Upper lobe of right lung (tissue), 1 donor: Measurements from ENCODE around the gene LZTS2. TPM values are rescaled to one million over a fixed set of nuclear protein-coding genes. Genes with fewer than 3 reads are reported as not detected.

ENCODE experiments used
- ATAC-seq: fragments of 200-7000 bp; cut with Tn5 transposase; one replicate; pipeline ENCODE4 v1.9.1; 2020; ENCODE audit warnings: mild to moderate bottlenecking, moderate library complexity
- DNase-seq: peaks from one replicate; pipeline ENCODE4 v3.0.0-alpha.2; 2020
- H3K27ac ChIP-seq: fragments of 200-600 bp; one replicate; pipeline ENCODE4 v1.8.0; 2022
- H3K27me3 ChIP-seq: fragments of 200-600 bp; one replicate; pipeline ENCODE4 v1.8.0; 2022; ENCODE audit warnings: mild to moderate bottlenecking
- H3K36me3 ChIP-seq: fragments of 200-600 bp; one replicate; pipeline ENCODE4 v1.8.0; 2022
- H3K4me1 ChIP-seq: fragments of 200-600 bp; one replicate; pipeline ENCODE4 v1.8.0; 2022
- H3K4me3 ChIP-seq: fragments of 200-600 bp; one replicate; pipeline ENCODE4 v1.8.0; 2022; ENCODE audit warnings: mild to moderate bottlenecking
- H3K9me3 ChIP-seq: fragments of 200-600 bp; one replicate; pipeline ENCODE4 v1.8.0; 2022
- intact Hi-C: fragments of 100-400 bp; cut with DNase I; formaldehyde crosslinking; loops from one replicate; pipeline ENCODE4 v1.11.0; 2022
- total RNA-seq: library from RNA; stranded (reverse); fragmentation: NEBNext Ultra II Directional; extraction: Animal tissue kit (Norgen Biotek cat#: 25700); gene quantifications from one replicate; pipeline ENCODE4 v1.2.1, GENCODE V29; 2021
- TF ChIP-seq, protein P1 (sequence below): fragments of 200-600 bp; IDR thresholded peaks from one replicate; pipeline ENCODE4 v1.8.0; 2022; ENCODE audit warnings: antibody characterized with exemption
- donor health status: DM: no; HTN: yes; CAD: no; lungs with severe emphysema.

Gene LZTS2
- total RNA-seq, 1 donor from 2014 or later = 50.0 TPM

DNA sequence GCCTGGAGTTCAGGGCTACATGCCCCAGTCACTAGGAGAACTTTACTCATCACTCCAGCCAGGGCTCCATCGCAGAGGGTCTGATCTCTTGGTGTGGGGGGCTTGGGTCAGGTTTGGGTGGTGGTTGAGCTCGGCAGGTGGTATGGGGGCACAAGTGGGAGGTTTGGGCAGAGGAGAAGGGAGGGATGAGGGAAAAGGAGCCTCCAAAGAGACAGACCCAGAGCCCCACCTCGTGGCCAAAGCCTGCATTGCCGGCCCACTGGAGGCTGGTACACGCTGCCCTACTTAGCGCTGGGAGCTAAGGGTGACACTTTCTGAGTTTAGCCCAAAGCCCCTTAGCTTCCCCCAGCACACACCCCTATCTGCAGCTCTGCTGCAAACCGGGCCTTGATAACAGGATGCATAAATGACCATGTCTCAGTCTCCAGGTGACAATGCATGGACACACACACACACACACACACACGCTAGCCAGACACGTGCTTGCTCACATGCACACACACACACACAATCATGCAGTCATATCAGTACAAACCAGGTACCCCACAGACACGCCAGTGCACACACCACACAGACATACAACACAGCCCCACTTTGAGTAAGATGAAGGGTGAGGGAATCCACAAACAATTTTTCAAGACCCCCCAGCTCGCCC is 14.7 kb downstream of the LZTS2 start:
- DNase-seq (peak; percentile 89), ATAC-seq (peak; percentile 78)
- H3K36me3 ChIP-seq = no peaks in the 10 kb centered on the region
- H3K27me3 ChIP-seq = peaks cover 17% of the 10 kb centered on the region
- no peaks in the 10 kb centered on the region for H3K9me3 ChIP-seq
- intact Hi-C loops = no loop called here
- H3K27ac ChIP-seq = no peak overlapping the region
- TF ChIP-seq, protein P1, sequence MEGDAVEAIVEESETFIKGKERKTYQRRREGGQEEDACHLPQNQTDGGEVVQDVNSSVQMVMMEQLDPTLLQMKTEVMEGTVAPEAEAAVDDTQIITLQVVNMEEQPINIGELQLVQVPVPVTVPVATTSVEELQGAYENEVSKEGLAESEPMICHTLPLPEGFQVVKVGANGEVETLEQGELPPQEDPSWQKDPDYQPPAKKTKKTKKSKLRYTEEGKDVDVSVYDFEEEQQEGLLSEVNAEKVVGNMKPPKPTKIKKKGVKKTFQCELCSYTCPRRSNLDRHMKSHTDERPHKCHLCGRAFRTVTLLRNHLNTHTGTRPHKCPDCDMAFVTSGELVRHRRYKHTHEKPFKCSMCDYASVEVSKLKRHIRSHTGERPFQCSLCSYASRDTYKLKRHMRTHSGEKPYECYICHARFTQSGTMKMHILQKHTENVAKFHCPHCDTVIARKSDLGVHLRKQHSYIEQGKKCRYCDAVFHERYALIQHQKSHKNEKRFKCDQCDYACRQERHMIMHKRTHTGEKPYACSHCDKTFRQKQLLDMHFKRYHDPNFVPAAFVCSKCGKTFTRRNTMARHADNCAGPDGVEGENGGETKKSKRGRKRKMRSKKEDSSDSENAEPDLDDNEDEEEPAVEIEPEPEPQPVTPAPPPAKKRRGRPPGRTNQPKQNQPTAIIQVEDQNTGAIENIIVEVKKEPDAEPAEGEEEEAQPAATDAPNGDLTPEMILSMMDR = peak; percentile 91
- H3K4me3 ChIP-seq = no peak overlapping the region
- H3K4me1 ChIP-seq = peaks cover 24% of the 10 kb centered on the region

DNA sequence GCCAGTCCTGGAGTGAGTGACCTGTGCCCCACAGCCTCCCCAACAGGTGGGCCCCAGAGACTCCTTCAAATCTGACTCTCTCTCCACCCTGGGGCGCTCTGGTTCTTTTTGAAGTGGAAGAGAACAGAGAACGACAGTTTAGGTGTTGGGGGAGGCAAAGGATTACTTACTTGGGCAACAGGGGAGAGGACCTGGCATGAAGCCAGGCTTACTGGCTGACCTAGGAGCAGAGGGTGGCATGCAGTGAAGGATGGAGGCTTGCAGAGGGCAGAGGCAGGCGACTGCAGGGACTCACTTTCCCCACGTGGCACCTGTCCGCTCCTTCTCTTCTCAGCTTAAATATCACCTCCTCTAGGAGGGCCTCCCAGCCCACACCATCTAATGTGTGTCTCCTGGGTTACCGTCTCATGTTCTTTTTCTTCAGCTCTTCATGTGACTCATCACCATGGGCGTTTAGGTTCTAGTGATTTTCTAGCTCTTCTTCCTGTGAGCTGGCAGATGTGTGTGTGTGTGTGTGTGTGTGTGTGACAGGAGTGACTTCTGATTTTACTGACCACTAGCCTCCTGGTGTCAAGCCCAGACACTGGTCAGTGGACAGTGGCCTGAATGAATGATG is 15.5 kb downstream of the LZTS2 start:
- no peak for ATAC-seq
- no peak overlapping the region for H3K27ac ChIP-seq
- no peak for DNase-seq
- no peaks in the 10 kb centered on the region for H3K36me3 ChIP-seq
- no peak overlapping the region for H3K4me3 ChIP-seq
- H3K27me3 ChIP-seq = peaks cover 17% of the 10 kb centered on the region
- H3K9me3 ChIP-seq = no peaks in the 10 kb centered on the region
- TF ChIP-seq, protein P1 = no peak
- peaks cover 24% of the 10 kb centered on the region for H3K4me1 ChIP-seq
- intact Hi-C loops = no loop called here

DNA sequence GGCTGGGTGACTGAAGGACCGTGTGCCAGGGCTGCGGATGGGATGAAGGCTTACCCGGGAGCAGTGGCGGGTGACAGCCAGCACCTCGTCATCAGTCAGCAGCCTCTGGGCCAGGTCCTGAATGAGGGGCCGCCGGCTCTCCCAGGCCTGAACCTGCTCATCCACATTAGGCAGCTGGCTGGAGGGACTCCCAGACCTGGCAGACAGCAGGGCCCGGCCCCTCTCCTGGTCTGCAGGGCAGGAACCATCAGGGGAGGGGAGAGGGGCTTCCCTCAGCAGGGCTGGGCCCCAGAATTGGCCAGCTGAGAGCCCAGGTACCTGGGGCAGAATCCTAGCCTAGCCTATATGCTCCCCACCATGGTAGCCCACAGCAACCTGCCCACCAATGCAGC is 16.0 kb downstream of the LZTS2 start:
- ATAC-seq = no peak
- Histone ChIP-seq H3K36me3 (no peaks in the 10 kb centered on the region), H3K27me3 (peaks cover 17% of the 10 kb centered on the region), H3K4me3 (no peak overlapping the region), H3K27ac (no peak overlapping the region), H3K4me1 (peaks cover 24% of the 10 kb centered on the region), H3K9me3 (no peaks in the 10 kb centered on the region)
- TF ChIP-seq, protein P1 = no peak
- DNase-seq = no peak
- intact Hi-C loops = no loop called here

DNA sequence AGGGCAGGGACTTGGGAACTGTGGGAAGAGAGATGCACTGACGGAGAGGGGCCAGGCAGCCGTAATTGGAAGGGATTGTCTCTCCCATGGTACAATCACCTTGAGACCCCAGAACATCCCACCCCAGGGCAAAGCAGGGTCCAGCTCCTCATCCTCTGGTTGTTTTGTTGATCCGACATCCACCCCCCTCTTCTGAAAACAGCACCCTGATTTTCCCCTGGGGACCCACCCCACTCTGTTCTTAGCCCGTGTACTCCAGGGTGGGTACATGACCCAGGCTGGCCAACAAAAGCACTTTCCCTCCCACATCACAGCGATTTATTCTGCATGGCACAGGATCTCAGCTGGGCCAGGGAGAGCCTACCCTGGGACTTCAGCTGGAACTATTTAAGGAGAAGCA is 17.2 kb downstream of the LZTS2 start:
- Histone ChIP-seq H3K36me3 (no peaks in the 10 kb centered on the region), H3K4me3 (no peak overlapping the region), H3K27me3 (peaks cover 17% of the 10 kb centered on the region), H3K4me1 (peaks cover 24% of the 10 kb centered on the region), H3K9me3 (no peaks in the 10 kb centered on the region), H3K27ac (no peak overlapping the region)
- TF ChIP-seq, protein P1 = no peak
- intact Hi-C loops = no loop called here
- ATAC-seq (no peak), DNase-seq (no peak)

DNA sequence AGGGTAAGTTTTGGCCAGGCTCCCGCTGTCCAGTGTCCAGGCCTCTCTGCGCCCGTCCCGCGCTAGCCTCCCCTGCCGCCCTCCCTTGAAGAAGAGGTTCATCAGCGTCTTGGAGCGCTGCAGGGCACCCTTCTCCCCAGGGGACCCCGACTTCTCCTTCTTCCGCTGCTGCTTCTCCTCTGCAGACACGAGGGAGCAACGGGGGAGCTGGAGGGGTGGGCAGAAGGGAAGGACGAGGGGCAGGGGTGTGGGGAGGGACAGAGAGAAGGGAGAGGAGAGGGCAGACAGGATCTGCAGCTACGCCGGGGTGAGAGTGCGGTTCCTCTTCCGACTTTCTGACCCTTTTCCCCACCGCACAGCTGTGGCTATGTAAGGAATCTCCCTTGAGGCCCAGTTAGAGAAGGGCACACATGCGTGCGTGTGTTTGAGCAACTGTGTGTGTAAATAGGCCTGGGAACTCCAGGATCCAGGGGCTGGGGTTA is 18.6 kb downstream of the LZTS2 start:
- Histone ChIP-seq H3K27ac (no peak overlapping the region), H3K27me3 (peaks cover 17% of the 10 kb centered on the region), H3K9me3 (no peaks in the 10 kb centered on the region), H3K4me3 (no peak overlapping the region), H3K4me1 (peaks cover 16% of the 10 kb centered on the region), H3K36me3 (no peaks in the 10 kb centered on the region)
- DNase-seq = no peak
- no peak for ATAC-seq
- intact Hi-C loops = no loop called here
- TF ChIP-seq, protein P1 = no peak
